HEK293T (cell line): ENCODE results near the gene TBC1D16.

Experiments used
- CTCF ChIA-PET: fragments of 350-600 bp; formaldehyde crosslinking; extraction: SDS; loops from one replicate; lab custom pipeline; 2021; ENCODE audit warnings: antibody characterized with exemption, inconsistent platforms; lab: Yijun Ruan, JAX
- POLR2A ChIA-PET: fragments of 350-600 bp; formaldehyde crosslinking; extraction: SDS; loops from one replicate; lab custom pipeline; 2020; ENCODE audit warnings: antibody characterized with exemption, inconsistent platforms; lab: Yijun Ruan, JAX
- DNase-seq: peaks from one replicate; pipeline ENCODE4 v3.0.0; 2012; ENCODE audit warnings: mixed read lengths; ENCODE audit errors: extremely low spot score
- ARNT ChIP-seq: fragments of 450-650 bp; IDR thresholded peaks from 2 replicates; pipeline ENCODE4 v1.6.1; 2017; ENCODE audit warnings: mild to moderate bottlenecking
- BHLHE40 ChIP-seq: fragments of 450-650 bp; IDR thresholded peaks from 2 replicates; pipeline ENCODE4 v1.6.1; 2016; ENCODE audit warnings: mild to moderate bottlenecking, moderate library complexity, borderline replicate concordance
- CTBP1 ChIP-seq: fragments of 450-650 bp; IDR thresholded peaks from 2 replicates; pipeline ENCODE4 v1.6.1; 2016; ENCODE audit warnings: borderline replicate concordance
- ELF4 ChIP-seq: fragments of 450-650 bp; IDR thresholded peaks from 2 replicates; pipeline ENCODE4 v1.6.1; 2017; ENCODE audit warnings: antibody characterized with exemption
- FOXA1 ChIP-seq: fragments of 450-650 bp; IDR thresholded peaks from 2 replicates; pipeline ENCODE4 v1.6.1; 2016; ENCODE audit warnings: mild to moderate bottlenecking
- FOXK2 ChIP-seq: fragments of 450-650 bp; IDR thresholded peaks from 2 replicates; pipeline ENCODE4 v1.6.1; 2016; ENCODE audit warnings: mild to moderate bottlenecking
- FOXM1 ChIP-seq: fragments of 450-650 bp; IDR thresholded peaks from 2 replicates; pipeline ENCODE4 v1.6.1; 2017; ENCODE audit warnings: mild to moderate bottlenecking, borderline replicate concordance
- HDGF ChIP-seq: fragments of 450-650 bp; IDR thresholded peaks from 2 replicates; pipeline ENCODE4 v1.6.1; 2017; ENCODE audit warnings: antibody characterized with exemption, borderline replicate concordance
- L3MBTL2 ChIP-seq: fragments of 450-650 bp; conservative IDR thresholded peaks from 2 replicates; pipeline ENCODE4 v1.6.1; 2016; ENCODE audit warnings: mild to moderate bottlenecking
- LEF1 ChIP-seq: fragments of 450-650 bp; IDR thresholded peaks from 2 replicates; pipeline ENCODE4 v1.6.1; 2017; ENCODE audit warnings: mild to moderate bottlenecking, borderline replicate concordance
- NFRKB ChIP-seq: fragments of 450-650 bp; IDR thresholded peaks from 2 replicates; pipeline ENCODE4 v1.6.1; 2016; ENCODE audit warnings: mild to moderate bottlenecking, moderate library complexity
- SP1 ChIP-seq: fragments of 450-650 bp; IDR thresholded peaks from 2 replicates; pipeline ENCODE4 v1.6.1; 2017
- SUZ12 ChIP-seq: fragments of 450-650 bp; IDR thresholded peaks from 2 replicates; pipeline ENCODE4 v1.6.1; 2016; ENCODE audit warnings: mild to moderate bottlenecking
- TARDBP ChIP-seq: fragments of 450-650 bp; IDR thresholded peaks from 2 replicates; pipeline ENCODE4 v1.6.1; 2016
- ZNF384 ChIP-seq: fragments of 450-650 bp; IDR thresholded peaks from 2 replicates; pipeline ENCODE4 v1.6.1; 2016
- TF ChIP-seq, protein P1 (sequence below): fragments of 450-650 bp; IDR thresholded peaks from 2 replicates; pipeline ENCODE4 v1.6.1; 2016

Gene TBC1D16

GRCh38 chr17:79926142-79926604, 109.5 kb downstream of the TBC1D16 start:
- POLR2A ChIA-PET = interaction anchor here (1.0 to 1.4 kb wide), 2 partner anchors 67 to 112 kb away, joined by 5 to 6 read pairs; no protein-coding TSS in a partner anchor

GRCh38 chr17:79925242-79925957, 110.3 kb downstream of the TBC1D16 start:
- CTCF ChIA-PET = interaction anchor here (0.7 kb wide), 1 partner anchor 11 kb away, joined by 3 read pairs; no protein-coding TSS in a partner anchor

More at GRCh38 chr17:79926142-79926604, 109.5 kb downstream of the TBC1D16 start:
- CTCF ChIA-PET = no interaction called here
- DNase-seq = no peak
- no peak for TF ChIP-seq LEF1
- TF ChIP-seq FOXA1 = no peak

DNA sequence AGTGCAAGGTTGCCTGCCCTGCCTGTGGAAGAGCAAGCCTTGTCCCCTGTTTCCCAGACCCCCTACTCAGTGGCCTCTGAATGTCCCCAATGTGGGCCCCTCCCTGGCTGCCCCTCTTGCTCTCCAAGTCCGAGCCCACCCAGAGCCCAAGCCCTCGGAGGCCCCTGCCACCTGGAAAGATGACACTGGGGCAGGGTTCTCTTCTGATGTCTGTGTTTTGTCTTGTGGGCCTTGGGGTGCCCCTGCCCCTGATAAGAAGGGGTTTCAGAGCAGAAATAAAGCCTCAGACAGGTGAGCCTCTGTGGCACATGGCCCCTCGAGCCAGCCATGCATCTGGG, 111.1 kb downstream of the TBC1D16 start:
- no peak for DNase-seq
- ChIA-PET POLR2A (no interaction called here), CTCF (interaction anchor here (0.7 to 1.5 kb wide), 3 partner anchors 10 to 89 kb away, joined by 3 to 5 read pairs (median 3); no protein-coding TSS in a partner anchor)

More at GRCh38 chr17:79925242-79925957, 110.3 kb downstream of the TBC1D16 start:
- TF ChIP-seq ZNF384 (no peak), TARDBP (no peak), SP1 (no peak), FOXM1 (no peak), ARNT (no peak), SUZ12 (no peak), ELF4 (no peak), HDGF (no peak), BHLHE40 (no peak), CTBP1 (no peak), FOXA1 (no peak), LEF1 (no peak), NFRKB (no peak), FOXK2 (no peak), L3MBTL2 (no peak)
- TF ChIP-seq, protein P1, sequence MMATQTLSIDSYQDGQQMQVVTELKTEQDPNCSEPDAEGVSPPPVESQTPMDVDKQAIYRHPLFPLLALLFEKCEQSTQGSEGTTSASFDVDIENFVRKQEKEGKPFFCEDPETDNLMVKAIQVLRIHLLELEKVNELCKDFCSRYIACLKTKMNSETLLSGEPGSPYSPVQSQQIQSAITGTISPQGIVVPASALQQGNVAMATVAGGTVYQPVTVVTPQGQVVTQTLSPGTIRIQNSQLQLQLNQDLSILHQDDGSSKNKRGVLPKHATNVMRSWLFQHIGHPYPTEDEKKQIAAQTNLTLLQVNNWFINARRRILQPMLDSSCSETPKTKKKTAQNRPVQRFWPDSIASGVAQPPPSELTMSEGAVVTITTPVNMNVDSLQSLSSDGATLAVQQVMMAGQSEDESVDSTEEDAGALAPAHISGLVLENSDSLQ = no peak
- no peak for DNase-seq
- POLR2A ChIA-PET = interaction anchor here (1.4 kb wide), 1 partner anchor 112 kb away, joined by 5 read pairs; no protein-coding TSS in a partner anchor

DNA sequence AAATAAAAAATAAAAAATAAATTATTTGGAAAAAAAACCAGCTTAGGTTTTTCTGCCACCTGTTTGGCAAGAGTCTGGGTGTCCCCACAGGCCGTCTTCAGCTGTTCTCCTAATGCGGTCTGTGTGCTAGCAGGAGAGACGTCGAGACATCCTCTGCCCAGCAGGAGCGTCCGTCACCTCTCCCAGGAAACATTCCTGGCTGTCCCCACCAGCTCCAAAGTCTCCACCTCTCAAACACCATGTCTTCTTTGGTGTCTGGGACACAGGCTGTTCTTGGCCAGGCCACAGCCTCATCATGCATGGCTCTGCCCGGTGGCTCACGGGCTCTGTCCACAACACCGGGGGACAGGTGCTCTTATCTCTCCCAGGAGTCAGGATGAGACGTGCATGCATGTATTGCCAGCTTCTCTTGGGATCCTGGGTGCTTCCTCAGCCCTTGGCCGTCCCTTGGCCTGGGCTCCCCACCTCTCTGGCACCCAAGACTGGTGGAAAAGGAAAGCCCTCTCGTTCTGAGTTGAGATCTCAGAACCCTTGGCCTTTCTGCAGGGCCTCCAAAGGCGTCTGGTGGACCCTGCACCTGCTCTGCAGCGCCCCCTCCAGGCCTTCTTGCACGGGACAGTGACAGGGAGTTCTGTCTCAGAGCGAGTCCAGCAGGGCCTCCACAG, 111.6 kb downstream of the TBC1D16 start:
- ChIA-PET CTCF (interaction anchor here (0.6 to 1.8 kb wide), 8 partner anchors 11 to 178 kb away, joined by 3 to 5 read pairs (median 4); no protein-coding TSS in a partner anchor), POLR2A (no interaction called here)
- TF ChIP-seq ELF4 (no peak), BHLHE40 (no peak), FOXM1 (no peak), TARDBP (no peak), SUZ12 (no peak), ARNT (no peak), FOXK2 (no peak), FOXA1 (no peak), LEF1 (no peak), HDGF (no peak), ZNF384 (no peak), SP1 (no peak)
- DNase-seq = peak; percentile 87

More for the DNA sequence above, 111.1 kb downstream of the TBC1D16 start:
- no peak for TF ChIP-seq FOXK2

GRCh38 chr17:79922798-79923197, 112.9 kb downstream of the TBC1D16 start:
- ChIA-PET POLR2A (no interaction called here), CTCF (interaction anchor here (0.6 to 1.8 kb wide), 5 partner anchors 88 to 855 kb away, joined by 3 to 5 read pairs (median 3); no protein-coding TSS in a partner anchor)
- no peak for TF ChIP-seq SUZ12
- no peak for TF ChIP-seq SP1
- no peak for TF ChIP-seq ZNF384
- TF ChIP-seq TARDBP = no peak
- TF ChIP-seq ELF4 = no peak
- TF ChIP-seq L3MBTL2 = no peak
- no peak for TF ChIP-seq LEF1
- TF ChIP-seq NFRKB = no peak
- TF ChIP-seq FOXM1 = no peak
- TF ChIP-seq FOXA1 = no peak
- no peak for TF ChIP-seq CTBP1
- TF ChIP-seq HDGF = no peak
- TF ChIP-seq ARNT = no peak
- no peak for TF ChIP-seq BHLHE40
- TF ChIP-seq, protein P1 = no peak
- no peak for TF ChIP-seq FOXK2
- DNase-seq = no peak

DNA sequence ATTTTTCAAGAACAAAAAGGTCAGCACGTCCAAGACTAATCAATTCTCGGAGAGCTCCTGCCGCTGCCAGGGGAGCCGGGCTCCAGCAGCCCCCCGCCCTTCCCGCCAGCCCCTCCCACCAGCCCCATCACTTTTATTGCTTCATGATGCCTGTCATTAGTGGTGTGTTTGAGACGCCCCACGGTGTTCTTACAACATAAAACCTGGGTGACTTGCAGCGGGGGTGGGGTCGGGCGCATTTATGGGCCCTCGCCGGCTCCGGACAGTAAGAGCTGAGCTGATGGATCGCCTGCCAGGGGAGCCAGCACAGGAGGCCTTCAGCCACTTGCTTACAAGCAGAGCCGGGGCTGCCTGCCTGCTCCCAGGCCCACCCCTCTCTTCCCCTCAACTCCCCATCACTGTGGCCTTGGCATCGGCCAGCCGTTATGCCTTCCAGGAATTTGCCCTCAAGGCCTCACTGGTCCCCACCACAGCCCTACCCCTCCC, 113.5 kb downstream of the TBC1D16 start:
- TF ChIP-seq ARNT (no peak), HDGF (no peak), ZNF384 (no peak), FOXK2 (no peak)
- TF ChIP-seq, protein P1 = peak; percentile 85
- DNase-seq = peak; percentile 48
- ChIA-PET CTCF (interaction anchor here (0.6 kb wide), 2 partner anchors 31 to 108 kb away, joined by 3 read pairs; no protein-coding TSS in a partner anchor), POLR2A (no interaction called here)
